HG03025 (cell line): ENCODE results near the gene LCP2.

Experiments
- ATAC-seq: cut with Tn5 transposase; IDR thresholded peaks from one replicate; pipeline ENCODE4 v1.9.1; 2021; ENCODE audit warnings: mild to moderate bottlenecking, moderate library complexity; ENCODE audit not compliant: unreplicated experiment, low FRiP score

Gene LCP2

DNA sequence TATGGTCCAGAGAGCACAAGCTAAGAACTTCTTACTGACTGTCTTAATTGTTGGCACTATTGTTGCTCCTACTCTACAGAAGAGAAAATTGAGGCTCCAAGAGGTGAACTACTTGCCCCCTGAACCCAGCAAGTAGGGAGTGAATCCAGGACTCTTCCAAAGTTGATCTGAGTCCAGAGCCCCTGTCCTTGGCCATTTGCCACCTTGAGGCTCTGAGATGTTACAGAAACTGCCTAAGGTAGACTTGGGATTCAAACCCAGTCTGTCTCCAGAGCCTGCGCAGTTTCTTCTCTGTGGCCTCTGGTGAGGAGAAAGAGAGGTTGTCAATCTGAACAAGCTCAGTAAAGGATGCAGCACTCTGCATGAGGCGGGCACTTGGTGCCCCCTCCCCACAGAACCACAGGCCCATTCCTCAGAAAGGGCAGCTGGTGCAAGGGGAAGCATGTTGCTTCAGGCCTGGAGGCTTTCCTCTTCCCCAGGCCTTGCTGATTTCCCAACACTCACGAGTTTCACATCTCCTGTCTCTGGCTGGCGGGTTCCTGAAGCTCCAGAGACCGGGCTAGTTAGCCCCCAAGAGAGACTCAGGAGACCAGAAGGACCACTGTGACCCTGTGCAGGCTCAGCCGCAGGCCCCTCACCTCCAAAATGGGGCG is 2.9 kb upstream of the LCP2 start:
- ATAC-seq = no peak

DNA sequence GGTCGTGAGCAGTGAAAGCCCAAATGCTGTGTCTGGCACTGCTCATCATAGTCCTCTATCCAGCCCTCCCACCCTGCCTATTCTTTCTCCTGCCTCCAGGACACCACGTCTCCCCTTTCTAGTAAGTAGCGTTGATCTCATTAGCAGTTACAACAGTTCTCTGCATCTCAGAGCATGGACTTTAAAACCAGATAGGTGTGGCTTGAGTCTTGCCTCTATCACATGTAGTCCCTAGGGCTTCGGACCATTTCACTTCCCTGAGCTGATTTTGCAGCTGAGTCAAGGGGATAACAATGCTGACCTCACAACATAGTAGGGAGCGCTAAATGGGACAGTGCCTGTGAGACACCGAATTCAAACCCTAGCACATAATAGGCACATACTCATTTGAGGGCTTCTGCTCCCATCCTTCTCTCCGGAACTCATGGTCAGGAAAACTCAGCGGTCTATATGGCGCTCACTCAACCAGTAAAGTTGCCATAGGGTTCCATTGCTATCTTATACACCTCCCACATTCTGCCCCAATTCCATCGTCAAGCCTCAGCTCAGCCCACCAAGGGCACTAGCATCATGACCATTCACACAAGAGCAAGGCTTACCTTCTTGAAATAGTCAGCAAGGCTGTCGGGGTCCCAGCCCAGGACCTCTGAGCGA is 515 bp downstream of the LCP2 start:
- peak; percentile 52 for ATAC-seq

DNA sequence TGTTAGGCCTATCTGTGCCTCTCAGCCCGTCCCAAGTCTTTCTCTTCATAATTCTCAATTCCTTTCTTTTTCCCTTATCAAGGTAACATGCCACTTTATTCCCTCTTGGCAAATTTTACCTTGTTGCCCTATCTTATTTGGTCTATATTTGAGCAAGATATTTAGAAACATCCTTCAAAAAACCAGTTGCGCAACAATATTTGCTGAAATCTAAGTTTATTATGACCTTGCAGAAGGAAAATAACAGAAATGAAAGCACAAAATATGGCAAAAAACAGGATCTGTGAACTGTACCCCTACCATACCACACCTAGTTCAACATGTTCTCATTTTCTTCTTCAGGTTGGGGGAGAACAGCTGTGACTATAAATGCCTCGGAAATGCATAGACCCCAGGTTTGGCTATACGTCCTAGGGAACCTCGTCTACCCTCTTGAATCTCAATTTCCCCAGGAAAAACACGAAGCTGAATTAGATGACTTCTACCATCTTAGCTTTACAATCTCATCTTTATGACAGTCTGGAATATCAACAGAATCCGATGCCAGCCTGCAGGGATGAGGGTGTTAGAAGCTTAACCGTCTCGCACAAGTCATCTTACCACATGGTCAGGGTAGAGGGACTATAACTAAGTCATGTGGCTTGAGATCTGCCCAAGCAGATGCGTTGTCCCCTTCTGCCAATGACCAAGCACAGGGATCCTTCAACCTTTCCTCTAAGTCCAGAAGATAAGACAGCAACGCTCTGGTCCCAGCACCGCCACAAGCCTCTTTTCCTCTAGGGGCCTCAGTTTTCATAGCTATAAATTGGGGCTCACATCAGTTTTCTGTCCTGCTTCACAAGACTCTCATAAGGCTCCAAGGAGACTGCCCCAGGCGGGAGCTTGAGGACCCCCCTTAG is 1.3 kb downstream of the LCP2 start:
- no peak for ATAC-seq

DNA sequence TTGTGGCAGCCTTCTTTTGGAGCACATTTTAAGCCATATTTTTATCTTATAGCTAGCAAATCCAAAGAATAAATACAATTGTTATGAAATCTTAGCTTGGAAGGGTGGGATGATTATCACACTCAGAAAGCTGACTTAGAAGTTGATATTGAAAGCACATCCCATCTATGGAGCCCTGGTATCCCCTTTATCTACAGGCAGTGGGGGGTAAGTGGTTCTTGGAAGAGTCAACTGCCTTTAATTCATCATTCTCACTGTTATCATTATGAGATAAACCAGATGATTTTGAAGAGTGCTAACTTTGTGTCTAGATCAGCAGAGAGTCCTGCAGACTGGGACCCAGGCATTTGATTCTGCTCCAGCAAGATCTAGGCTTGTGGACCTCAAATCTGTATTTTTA is 3.0 kb downstream of the LCP2 start:
- no peak for ATAC-seq

DNA sequence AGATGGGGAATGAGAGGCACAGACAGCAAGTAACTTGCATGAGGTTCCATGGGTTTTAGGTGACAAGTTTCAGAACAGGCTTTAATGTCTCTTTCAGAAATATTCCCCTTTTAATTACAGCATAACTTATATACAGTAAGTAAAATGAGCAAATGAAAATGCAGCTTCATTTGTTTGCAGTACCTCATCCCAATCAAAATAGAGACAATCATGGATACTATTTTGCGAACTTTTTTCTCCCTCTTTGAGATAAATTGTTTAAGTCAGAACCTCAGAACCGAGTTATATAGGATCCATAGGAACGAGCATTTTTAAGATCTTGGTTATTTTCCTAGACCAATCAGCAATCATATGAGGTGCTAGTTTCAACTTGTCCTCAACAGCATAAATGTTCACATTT is 3.5 kb downstream of the LCP2 start:
- no peak for ATAC-seq

DNA sequence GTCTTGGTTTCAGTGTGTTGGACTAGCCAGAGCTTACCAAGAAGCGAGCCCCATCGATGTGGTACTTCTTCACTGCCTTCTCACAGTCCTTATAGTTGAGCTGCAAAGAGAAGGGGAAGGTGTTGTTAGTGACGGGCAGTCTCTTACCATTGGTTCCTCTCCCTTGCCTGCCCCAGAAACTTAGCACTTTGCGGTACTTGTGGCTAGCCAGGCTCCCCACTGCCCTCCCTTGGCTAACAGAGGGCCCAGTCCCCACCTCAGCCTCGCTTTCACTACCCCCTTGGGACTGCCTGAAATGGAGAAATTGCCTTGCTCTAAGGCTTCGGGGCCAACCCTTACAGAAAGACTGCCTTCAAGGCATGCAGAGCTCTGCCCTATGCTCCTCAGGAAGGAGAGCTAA is 4.3 kb downstream of the LCP2 start:
- peak; percentile 63 for ATAC-seq

DNA sequence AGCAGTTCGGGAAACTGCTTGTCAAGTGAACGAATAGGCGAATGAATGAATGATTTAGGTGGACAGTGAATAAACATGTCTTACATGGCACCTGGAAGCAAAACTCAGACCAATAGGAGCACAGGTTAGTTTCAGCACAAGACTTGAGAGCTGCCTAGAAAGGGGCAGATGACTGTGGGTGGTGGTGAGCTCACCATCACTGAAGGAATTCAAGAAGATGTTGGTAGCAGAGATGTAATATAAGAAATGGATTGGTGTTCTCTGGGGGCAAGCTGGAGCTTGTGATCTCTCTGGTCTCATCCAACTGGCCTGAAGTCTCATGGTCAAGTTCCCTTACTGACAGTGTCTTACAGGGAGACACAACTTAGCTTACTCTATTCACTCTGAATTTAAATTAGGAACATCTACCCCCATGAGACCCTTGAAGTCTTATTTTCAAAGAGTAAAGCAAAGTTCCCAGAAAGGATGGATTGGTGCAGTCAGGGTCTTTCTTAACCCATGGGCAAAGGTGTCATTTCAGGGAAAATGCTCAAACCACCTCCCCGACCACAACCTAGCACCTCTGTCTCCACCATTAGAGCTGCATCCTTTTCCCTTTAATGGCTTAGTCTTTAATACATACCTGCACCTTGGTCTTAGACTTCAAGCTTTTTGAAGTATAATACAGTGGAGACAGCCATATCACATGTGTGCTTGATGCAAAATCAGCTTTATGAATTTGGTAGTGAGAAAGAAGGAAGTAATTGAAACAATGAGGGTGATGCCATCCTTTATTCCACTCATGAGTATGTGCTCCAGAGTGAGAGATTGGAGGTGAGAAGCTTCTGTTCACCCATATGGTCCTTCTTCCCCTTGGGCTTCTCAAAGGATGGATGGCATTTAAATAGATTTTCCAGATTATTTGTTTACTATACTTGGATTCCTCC is 5.1 kb downstream of the LCP2 start:
- ATAC-seq = no peak

DNA sequence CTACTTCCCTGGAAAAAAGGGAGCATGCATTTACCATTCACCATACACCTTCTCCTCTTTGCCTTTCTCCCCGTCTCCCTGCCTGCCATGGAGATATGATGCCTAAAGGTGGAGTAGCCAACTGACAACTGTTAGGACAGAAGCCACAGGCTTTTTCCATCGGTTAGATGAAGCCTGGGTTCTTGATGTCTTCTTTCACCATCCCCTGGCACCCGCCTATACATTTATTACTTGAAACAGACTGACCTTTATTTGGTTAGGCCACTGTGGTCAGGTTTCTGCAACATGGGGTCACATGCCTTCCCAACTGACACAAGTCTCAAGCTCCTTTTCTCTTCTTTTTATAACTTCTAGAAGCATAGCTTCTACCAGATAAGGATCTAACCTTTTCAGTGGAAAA is 7.1 kb downstream of the LCP2 start:
- ATAC-seq = no peak

DNA sequence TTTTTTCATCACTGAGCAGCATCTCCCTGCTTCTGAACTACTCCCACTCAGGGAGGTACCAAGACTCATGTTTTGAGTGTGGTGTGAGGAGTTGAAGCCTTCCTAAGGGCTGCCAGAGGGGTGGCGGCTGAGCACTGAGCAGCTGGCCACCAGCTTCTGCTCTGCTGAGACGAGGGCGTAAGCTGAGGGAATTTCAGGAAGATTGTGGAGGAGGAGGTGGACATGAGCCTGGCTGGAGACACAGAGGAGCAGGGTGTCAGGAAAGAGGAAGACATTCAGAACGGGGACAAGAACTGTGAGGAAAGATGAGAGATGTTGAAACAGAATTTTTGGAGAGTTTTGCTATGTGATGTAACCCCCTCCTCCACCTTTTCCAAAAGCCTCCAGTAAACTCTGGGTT is 7.8 kb downstream of the LCP2 start:
- no peak for ATAC-seq

DNA sequence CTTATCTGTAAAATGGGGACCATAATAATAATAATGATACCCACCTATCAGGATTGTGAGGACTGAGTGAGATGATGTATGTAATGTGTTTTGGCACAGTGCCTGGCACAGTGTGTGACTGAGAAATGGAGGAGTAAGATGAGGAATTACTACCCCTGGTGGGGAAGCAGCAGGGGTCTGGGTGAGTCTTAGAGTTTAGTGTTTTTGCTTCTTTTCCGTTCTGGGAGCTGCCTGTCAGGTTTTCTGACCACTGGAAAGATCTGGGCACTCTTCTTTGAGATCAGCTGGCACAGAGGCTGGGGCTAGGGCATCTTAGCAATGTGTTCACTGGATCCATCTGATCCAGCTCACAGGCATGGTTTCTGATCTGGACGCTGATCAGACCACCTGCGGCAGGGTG is 8.5 kb downstream of the LCP2 start:
- no peak for ATAC-seq

DNA sequence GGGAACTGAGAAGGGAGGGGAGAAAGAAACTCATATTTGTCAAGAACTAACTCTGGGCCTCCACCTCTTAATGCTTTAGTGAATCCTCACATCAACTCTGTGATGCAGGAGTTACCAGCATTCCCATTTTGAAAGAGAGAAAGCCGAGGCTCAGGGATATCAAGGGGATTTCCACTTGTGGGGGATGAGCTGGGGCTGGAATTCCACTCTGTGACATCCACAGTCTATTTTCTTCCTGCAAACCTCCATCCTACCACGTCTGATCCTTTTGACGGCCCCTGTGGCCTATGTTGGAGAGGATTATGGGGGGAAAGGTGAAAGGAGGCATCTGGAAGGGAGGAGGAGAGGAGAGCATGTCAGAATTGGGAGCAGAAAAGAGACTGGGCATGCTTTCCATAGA is 9.0 kb downstream of the LCP2 start:
- no peak for ATAC-seq

DNA sequence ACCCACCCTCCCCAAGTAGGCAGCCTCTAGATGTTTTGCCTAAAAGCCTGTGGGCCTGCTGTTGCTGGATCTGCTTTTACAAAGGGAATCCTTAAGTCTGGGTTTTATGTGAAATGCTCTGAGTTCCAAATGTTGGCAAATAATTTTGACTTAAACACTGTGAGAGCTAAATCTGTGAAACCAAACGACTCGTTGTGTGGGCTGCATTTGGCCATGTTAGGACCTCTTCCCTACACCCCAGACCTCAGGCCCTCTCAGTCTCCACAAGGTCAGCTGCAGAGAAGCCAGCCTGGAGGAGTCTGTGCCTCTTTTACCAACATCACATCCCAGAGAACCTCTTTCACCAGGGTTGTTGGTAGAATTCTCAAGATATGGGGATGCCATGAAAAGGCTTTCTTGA is 9.4 kb downstream of the LCP2 start:
- no peak for ATAC-seq

DNA sequence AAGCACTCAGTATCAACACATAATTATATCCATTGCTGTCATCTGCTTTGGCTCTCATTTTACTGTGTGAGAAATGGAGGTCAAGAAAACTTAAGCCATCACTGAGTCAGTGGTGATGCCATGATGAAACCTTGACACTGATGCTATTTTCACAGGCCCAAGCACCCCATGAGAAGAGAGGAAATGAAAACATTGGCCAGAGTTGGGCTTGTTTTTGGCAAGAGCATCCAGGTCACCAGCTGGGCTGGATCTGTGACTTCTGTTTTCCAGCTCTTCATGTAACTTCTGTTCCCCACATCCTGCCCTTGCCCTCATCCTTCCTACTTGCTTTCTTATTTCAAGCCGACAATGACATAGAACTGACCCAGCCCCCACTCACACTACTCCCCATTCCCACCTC is 10.0 kb downstream of the LCP2 start:
- no peak for ATAC-seq

DNA sequence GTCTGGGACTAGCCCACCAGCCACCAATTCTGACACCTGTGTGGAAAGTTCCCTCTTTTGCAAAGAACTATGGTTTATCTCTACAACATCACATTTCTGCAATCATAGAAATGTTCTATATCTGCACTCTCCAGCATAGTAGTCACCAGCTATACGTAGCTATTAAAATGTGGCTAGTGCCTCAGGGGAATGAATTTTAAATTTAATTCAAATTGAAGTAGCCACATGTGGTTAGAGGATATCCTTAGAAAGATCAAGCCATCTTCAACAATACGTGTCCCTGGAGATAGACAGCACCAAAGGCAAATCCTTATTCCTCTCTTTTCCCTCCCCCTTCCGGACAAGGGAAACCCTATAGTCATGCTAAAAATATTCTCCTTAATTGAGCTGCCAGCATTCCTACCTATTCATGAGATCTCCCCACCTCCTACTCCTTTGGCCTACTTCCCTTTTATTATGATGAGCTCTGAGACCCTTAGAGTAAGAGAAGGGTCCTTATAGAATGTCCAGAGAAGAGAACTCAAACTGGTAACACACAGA is 11.1 kb downstream of the LCP2 start:
- no peak for ATAC-seq

DNA sequence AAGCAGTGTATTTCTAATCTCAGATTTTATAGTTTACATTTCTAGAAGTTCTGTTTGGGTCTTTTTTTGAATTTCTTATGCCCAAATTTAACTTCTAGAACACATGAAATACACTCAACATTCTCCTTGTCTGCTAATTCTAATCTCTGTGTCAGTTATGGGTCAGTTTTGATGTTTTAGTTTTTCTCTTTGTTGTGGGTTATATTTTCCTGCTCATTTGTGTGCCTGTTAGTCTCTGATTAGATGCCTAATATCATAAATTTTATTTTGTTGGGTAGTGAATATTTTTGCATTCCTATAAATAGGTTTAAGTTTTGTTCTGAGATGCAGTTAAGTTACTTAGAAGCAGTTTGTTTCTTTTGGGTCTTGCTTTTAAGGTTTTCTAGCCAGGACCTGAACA is 12.4 kb downstream of the LCP2 start:
- ATAC-seq = no peak

DNA sequence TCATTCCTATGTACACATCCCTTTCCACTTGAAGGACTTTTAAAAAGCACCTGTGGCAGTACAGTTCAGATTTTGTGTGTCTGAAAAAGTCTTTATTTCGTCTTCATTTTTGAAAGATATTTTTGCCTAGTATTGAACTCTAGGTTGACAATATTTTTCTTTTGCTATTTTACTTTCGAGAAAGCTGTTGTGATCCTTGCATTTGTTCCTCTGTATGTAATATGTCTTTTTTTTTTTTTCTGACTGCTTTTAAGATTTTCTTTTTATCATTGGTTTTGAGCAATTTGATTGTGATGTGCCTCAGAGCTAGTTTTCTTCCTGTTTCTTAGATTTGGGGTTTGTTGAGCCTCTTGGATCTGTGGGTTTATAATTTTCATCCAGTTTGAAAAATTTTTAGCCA is 13.3 kb downstream of the LCP2 start:
- ATAC-seq = no peak

DNA sequence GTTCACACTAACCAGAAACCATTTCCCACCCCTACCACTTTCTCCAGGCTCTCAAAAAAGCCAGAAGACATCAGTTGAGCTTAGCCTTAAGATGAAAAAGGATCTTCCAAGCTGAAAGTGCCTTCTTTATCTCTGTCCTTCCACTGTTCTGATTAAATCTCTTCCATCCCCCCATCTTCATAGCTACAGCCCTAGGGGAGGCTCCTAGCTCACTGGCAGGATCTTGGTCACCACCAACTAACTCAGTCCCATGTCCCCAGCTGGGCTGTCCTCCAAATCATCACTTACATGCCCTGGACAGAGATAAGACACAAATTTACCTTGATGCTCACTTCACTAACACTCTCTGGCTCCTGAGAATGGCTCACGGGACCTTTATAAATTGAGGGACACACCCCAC is 14.3 kb downstream of the LCP2 start:
- no peak for ATAC-seq

DNA sequence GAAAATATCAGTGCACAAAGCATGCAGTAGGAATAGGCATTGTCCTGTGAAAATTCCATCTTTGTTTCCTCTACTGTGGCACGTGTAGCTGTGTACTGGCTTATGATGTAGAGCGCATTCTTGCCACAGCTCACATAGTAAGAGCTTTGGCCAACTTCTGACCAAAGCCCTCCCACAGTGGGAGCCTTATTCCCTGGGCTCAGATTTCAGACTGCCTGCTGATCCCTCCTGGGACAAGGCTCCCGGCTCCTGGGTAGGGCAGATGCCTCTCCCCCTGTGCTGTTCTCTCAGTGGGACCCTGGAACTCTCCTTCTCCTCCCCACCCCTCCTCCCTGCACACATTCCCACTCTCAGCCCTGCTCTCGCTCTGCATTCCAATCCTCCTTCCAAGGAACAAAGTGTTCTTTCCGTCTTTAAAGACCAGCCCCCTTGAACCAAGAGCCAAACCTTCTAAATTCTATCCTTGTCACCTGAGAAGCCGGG is 17.5 kb downstream of the LCP2 start:
- no peak for ATAC-seq

DNA sequence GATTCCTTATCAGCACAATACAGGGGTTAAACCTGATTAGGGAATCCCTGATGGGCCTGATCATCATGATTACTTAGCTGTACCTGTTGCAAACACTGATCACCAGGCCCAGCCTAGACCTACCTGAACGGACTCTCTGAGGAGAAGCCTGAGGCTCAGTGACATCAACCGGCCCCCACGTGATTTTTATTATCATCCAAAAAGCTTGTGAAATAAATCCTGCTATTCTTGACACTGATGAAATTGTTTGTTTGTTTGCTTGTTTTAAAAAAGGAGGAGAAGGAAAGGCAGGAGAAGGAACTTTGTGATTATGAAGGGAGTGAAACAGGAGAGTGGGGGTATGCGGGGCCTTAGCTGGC is 18.1 kb downstream of the LCP2 start:
- ATAC-seq = no peak
